Dermis microvascular lymphatic vessel endothelial cell (primary cell): ENCODE data around the gene CDKAL1. TPM values are rescaled to one million over a fixed set of nuclear protein-coding genes. Genes with fewer than 3 reads are reported as not detected.
A peak's percentile ranks its signal among the peaks of the same experiment; 100 is the strongest.

ENCODE experiments used
- DNase-seq, 2 donors: peaks; one replicate each; pipeline versions ENCODE4 v3.0.0 to v3.0.0-alpha.2; 2010; ENCODE audit warnings: low read depth in 2 of 2
- total RNA-seq: library from RNA; depleted of rRNA; stranded (reverse); fragments of >200 nt; gene quantifications from 2 replicates; pipeline ENCODE4 v1.2.1, GENCODE V29; 2014

Gene CDKAL1
- total RNA-seq, 1 donor from 2014 or later: 17.8 TPM

DNA sequence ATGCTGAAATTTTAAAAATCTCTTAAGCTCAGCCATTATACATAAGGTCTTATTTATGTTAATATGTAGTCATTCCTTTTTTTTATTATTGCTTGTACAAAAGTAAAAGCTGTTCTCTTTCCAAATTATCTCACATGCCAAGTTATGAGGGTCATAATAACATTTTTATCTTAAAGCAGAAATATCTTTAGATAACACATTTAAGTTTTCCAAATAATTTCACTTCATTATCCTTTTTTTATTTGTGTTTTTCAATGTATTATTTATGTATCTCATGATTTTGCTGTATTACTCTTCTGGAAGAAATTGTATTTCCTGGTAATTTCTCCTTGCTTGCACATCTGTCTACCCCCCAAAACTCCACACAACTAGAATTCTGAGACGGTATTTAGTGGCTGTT is 598.2 kb downstream of the CDKAL1 start:
- no peak for DNase-seq

DNA sequence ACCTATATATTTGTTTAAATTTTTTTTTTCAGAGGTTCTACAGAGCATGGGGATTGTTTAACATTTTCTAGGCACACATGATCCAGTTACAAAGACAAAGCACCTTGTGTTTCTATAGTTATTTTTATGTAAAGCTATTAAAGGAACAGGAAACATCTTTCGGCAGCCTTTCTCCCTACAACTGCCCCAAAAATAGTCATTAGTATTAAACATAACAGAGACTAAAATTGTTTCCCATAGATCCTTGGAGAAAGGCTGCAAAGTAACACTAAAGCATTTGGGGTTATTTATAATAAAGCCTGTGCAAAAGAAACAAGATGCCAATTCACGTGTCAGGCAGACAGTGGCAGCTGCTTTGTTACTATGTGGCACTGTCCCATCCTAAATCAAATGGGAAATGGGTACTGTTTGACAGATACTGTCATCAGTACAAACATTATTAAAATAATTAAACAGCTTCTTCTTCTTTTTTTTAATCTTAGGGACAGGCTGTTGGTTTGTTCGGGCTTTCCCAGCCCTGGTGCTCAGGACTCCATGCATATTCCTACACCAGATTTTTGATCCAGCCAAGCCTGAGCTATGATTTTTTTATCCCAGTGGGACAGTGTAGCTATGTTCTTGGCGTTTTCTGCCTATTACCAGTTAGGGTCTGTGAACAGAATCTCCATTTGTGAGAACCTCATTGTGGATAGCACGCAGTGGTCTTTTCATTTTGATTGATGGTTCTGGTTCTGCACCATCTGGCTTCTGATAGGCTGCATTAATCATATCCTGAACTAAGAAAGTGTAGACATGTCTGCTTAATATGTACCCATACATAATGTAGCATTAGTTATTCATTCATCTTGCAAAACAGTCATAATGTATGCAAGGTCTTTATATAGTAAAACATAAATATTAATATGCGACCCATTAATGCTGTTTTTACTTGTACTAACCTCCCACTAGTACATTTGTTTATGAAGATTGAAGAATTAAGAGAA is 598.9 kb downstream of the CDKAL1 start:
- peak in 1 of 2 donors; percentile 56 for DNase-seq

DNA sequence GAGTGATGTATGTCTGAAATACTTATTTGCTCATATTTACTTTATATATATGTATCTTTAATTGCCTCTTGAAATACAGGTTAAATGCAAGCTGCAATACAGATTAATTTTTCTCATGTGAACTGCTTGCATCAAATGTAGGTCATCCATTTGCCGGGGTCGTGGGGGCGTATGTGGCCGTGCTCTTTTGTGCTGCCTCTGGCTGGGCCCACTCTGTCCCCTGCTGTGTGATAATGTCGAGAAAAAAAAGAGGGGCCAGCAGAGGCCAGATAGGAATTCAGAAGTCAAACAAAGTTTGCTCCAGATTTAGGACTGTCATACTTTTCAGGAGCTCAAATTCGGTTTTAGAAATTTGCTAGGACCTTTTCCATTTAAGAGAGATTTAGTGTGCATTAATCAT is 599.6 kb downstream of the CDKAL1 start:
- no peak for DNase-seq

DNA sequence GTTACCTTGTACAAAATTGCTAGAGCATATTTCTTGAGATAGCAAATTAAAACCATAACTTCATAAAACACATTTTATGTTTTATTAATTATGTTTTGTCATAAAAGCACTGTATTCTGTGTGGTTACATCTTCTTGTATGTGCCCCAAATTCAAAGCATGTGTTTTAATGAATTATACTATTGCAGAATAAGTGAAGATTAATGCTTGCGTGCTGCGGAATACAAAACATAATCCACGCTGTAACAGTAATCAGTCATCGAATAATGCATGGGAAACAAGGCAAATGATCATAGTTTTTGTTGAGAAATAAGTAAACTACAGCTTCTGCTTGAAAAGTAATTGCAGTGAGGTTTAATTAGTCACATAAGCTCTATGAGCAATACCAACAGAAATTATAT is 600.1 kb downstream of the CDKAL1 start:
- no peak for DNase-seq

DNA sequence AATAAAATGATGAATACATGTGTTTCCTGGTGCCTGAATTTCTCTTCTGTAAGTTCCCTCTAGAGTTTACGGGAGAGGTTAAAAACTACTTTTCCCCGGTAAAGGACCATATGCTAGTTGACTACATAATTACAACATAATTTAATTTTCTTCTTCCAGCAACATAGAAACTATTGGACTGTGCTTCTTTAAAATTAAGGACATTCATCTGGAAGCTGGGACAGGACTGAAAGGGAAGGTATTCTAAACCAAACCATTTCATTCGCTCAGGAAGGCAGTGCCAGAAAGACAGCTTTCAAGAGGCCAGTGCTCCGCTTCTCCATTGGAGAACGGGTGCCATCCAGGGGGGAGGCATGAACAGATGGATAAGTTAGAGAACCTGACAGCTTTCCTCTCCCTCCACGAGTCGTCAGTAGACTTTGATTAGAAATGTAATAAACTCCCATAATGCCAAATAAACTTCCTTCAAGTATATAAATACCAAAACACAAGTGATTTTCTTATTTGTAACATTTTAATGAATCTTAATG is 601.3 kb downstream of the CDKAL1 start:
- no peak for DNase-seq

DNA sequence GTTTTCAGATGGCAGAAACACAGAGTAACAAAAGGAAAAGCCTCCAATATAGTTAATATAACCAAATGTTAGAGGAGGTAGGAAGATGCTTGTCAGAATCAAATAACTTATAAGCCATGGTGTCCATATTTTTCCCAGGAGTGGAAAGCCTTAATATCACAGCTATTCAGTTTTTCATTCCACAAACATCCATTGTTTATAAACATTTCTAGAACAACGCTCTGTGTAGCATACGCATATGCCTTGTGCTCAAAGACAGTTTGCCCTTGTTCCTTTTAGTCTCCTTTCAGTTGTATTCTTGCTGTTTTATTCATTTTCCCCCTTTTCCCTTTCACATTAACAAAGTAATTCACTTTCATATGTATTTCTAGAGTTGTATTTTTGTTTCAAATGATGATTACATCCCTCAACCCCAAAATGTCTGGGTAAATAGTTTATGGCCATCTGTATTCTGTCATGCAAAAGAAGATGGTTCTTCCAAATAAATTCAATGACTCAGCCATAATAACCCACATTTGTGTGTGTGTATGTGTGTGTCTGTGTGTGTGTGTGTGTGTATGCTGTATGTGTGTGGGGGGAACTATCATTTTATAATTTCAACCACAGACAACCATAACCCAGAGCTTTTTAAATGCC is 603.6 kb downstream of the CDKAL1 start:
- no peak for DNase-seq

DNA sequence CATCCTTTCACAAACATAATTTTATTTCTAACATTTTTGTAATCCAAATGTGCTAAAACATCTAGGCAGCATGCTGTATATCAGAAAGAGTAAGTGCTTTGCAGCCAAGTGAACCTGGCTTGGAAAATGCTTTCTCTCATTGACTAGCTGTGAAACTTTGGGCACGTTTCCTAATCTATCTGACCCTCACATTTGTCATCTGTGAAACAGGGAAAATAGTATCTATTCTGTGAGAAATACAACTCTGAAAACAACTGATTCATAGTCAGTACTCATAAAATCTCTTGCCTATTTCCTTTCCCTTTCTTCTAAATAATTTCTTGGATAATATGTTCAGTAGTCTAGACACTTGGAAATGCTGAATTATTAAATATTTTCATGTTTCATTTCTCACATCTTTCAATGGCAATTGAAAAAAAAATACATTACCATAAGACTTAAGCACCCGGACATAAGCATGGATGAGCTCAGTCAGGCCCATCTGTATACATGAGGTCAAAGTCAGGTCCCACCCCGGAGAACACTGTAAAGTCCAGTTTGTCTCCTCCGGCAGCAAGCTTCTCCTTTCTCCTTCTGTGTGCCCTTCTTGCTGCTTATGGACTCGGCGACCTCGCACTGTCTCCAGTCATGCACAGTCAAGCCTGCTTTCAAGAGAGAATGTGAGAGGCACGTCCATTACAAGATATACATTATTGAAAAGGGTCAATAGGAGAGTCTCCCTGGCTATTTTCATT is 604.2 kb downstream of the CDKAL1 start:
- DNase-seq: no peak

DNA sequence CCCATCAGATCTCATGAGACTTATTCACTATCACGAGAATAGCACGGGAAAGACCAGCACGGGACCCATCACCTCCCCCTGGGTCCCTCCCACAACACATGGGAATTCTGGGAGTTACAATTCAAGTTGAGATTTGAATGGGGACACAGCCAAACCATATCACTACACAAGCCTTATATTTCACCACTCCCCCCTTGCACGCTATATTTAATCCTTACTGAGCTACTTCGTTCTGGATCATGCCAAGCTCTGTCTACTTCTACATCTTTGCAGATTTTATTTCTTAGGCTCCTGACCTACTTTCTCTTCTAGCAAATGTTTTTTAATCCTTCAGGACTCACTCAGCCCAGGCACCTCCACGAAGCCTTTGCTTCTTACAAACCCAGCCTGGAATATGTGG is 606.7 kb downstream of the CDKAL1 start:
- DNase-seq: no peak

DNA sequence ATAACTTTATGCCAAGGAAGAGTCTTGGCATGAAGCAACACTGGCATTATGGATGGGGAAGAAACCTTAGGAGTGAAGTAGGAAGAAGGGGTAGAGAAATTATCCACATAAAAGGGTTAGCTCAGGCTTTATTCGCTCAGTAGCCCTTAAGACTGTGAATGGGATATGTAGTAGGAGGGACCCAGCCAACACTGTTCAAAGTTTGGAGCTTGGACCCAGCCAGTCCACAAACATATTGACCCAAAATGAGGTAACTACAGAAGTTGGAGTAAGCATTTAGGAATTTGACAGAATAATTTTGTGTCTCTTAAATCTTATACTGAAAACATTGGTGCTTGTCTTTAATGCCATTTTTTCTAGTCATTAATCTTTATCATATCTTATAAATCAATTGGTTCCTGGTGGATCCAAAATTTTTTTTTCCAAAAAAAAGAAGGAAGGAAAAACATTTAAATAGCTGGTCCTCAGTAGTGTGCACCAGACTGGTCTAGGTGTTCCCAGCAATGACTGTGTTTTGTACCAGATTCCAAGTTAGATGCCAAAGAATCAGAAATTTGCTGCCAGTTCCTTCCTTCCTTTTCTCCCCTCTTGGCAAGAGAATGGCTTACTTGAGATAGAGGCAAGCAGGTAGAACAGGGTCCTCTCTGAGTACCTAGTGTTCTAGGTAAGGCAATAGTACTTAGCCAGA is 607.5 kb downstream of the CDKAL1 start:
- no peak for DNase-seq

DNA sequence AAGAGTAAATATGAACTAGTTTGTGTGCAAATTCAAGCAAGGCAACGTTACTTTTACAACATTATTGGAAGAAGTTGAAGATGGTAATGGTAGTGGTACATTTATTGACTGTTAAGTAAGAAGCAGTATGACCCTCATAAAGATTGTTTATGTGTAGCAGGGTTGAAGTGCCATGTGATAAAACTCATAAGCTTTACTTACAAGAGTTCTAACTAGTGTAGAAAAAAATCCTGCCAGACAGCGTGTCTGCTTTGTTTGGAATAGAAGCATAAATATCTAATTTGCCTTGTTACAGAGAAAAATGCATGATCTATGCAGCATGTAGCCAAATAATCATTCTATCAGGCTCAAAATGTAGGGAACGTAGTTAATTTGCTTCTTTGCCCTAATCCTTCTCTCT is 608.5 kb downstream of the CDKAL1 start:
- DNase-seq: no peak

DNA sequence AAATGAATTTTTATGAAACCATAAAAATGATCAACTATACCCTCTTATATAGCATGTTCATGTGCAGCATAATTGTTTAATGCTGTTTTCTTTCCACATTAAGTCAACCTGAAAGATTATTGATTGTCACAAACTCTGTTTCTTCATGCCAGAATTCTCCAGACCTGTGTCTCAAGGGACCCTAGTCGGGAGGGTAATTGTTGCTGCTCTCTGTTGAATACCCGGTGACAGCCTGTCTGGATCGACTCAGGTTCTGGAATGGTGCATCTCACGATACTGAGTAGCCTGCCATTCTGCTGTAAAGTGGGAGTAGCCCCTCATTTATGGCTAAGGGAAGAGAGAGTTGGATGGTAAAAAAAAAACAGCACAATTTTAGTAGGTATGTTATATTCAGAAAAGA is 609.4 kb downstream of the CDKAL1 start:
- DNase-seq: no peak

DNA sequence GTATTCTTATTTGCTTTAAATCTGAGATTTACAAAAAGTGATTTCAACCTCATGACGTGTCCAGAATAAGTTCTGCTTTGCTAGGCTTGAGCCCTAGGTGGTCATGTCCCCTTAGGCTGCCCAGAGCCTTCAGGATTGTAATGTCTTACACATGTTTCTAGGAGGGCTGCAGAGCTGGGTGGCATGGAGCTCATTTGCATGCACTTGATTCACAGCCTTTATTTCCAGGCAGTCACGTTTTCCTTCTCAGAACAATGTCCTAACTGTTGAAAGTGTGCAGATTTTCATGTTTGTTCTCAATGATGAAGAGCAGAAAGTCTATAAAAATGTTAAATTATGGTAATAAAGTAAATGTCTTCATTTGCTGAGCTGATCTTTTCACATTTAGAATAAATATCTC is 610.7 kb downstream of the CDKAL1 start:
- no peak for DNase-seq

DNA sequence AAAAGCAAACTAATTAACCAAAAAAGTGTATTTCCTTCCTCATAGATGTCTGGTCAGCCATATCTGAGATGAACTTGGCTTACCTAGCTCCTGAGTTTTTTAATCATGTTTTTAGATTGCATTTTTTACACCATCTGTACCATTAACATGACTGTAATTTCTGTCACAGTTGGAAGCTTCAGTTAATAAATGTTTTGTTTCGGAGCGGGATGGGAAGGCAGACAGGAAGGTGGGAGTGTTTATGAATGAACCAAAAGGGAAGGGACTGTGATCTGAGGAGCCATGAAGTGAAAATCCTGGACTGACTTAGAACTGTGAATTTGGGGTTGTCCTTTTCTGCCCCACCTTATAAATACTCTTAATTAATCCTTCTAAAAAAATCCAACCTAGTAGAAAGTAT is 613.7 kb downstream of the CDKAL1 start:
- no peak for DNase-seq

DNA sequence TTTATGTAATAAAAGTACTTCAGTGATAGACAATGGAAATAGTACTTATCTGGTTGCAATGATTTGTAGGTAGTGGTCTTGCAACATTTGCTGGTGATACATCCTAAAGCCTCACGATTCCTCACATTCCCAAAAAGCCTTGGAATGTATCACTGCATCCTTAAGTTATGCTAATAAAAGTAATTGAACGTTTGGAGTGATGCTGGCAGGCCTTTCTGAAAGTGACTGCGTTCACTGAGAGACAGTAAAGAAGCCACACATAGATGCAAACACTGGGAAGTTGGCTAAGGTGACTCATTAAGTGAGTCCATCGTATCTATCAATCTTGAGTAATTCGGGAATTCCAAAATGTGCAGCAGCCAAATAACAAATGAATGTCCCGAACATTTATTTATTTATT is 615.2 kb downstream of the CDKAL1 start:
- no peak for DNase-seq

DNA sequence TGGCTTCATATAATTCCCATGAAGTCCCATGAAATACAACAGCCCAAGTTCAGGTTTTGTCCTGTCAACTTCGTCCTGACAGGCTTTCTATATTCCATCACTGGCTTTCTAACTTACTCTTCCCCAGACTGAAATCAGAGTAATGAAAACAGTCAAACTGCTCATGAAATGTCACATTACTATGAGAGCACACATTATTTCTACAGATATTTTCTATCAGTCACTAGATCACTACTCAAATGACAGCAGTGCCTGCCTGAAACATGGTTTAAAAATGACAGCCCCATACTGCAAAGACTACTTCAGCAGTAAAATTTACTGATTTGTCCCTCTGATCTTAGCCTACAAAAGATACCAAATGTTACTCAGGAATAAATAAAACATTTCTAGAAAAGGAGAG is 616.4 kb downstream of the CDKAL1 start:
- no peak for DNase-seq

DNA sequence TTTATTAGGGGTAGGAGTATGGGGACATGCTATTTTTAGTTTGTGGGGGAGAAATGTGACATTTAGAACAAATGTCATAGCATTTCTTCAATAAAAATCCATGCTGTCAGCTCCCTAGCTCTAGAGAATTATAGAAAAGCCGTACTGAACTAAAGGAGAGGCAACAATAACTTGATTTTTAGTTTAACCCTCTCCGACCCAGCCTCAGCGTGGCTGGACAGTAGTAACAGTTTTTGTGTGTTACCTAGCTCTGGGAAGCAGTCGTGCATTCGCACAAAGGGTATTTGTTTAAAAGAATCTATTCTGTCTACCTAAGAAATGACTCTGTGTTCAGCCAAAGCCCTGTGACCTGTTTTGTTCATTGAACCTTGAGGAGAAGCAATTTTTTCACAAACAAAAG is 616.9 kb downstream of the CDKAL1 start:
- no peak for DNase-seq

DNA sequence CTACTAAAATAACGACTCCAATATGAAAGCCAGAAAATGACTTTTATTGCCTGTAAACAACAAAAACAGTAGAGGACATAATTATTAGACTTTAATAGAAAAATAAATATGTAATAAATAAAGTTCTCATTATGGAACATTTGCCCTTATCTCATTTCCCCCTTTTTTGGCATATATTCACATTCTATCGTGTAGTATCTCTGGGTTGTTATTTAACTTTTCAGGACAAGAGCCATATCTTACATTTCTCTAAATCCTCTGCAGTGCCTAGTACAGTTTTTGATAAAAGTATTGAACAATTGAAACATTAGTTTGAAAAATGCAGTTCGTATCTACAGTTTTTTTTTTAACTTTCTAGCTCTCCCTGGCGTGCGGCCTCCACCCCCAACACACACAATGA is 617.3 kb downstream of the CDKAL1 start:
- DNase-seq: no peak

DNA sequence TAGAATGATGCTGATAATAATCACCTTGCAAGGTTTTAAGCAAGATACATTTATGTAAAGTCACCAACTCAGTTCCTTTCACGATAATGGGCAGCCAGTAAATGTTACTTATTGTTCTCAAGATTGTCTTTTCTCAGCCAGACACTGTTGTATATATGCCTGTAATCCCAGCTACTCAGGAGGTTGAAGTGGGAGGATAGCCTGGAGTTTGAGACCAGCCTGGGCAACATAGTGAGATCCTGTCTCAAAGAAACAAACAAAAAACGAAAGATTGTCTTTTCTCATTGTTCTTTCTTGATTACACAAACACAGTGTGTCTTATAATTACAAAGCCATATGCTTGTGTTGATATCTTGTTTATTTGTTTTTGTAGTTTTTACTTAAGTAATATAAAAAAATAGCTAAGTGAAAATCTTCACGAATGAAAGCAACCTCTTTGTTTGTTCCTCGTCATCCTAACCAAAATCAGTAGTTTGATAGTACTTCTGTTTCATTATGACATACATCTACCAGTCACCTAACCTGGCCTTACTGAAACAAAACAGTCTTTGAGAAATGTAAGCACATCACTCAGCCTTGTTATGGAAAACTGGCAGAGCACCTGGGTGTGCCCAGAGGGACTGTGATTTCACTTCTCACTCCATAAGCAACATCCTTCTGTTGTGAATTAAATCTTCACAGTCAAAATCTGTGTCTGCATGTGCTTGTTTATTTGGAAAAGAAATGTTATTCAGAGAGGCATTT is 623.1 kb downstream of the CDKAL1 start:
- DNase-seq: no peak

DNA sequence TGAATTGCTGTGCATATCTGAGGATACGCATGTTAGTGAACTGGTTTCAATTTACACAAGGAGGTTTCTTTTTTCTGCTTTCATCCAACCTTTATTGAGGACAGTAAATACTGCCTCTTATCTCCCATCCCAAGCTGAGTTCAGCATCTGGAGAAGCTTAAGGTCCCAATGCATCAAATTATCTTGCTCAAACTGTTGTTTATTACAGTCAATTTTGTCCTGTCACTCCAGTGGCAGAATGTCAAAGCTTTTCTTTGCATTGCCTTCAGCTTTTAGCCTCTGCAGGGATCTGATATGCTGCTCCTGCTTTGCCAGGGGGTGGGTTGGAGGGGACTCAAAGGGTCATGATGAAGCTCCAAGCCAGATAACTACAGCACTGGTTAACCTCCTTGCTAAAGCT is 623.9 kb downstream of the CDKAL1 start:
- DNase-seq: no peak

DNA sequence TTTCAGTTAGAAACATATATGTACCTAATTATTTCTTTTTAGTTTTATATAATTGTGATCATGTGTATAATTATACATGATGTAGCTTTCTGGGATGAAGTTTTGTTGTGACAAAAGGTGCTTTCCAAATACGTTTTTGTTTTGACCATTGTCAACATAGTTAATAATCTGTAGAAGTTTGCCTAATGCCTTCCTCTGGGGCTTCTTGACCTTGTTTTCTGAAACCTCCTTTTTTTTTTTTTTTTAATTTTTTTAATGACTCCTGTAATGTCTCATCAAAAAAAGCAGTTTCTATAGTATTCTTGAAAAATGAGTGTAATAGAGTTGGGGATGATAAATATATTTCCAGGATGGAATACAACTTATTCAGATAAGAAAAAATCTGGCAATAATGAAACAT is 624.6 kb downstream of the CDKAL1 start:
- DNase-seq: no peak

DNA sequence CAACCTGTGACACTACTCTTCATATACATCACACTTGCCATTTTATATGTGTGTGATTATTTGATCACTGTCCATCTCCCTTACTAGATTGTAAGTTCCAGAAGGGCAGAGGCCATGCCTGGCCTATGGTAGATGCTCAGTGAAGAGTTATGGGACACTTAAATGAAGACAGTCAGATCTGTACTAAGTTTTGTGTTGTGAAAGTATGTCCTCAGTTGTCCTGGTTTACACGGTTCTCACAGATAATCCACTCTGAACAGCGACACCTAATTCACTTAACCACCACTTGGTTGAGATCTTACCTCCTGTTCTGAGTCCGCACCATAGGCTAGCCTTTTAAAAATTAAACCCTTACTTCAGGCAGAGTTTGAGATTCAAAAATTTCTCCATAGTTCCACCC is 625.2 kb downstream of the CDKAL1 start:
- no peak for DNase-seq
